NAMALWA (cell line): ENCODE data around the gene ABCC4.

ENCODE experiments used
- DNase-seq: peaks from one replicate; pipeline ENCODE4 v3.0.0-alpha.2; 2015; ENCODE audit warnings: low spot score

Gene ABCC4

GRCh38 chr13:94987869-94988268 is 313.4 kb downstream of the ABCC4 start:
- no peak for DNase-seq

DNA sequence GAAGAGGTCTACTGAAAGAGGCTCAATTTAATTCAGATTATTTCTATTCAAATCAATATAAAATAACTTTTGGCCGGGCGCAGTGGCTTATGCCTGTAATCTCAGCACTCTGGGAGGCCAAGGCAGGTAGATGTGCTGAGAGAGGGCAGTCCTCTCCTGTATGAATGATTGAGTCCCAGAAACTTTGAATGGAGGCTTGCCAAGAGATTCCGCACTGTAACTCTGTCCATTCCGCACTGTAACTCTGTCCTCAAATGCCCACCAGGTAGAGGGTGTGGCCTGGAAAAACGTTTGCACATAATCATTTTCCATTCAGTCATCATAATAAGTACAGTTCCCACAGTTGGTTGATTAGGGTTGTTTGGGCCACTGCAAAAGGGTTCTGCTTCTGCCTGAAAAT is 314.2 kb downstream of the ABCC4 start:
- no peak for DNase-seq

- no peak for DNase-seq
Observed at GRCh38 chr13:94984958-94985357, 316.3 kb downstream of the ABCC4 start.

DNA sequence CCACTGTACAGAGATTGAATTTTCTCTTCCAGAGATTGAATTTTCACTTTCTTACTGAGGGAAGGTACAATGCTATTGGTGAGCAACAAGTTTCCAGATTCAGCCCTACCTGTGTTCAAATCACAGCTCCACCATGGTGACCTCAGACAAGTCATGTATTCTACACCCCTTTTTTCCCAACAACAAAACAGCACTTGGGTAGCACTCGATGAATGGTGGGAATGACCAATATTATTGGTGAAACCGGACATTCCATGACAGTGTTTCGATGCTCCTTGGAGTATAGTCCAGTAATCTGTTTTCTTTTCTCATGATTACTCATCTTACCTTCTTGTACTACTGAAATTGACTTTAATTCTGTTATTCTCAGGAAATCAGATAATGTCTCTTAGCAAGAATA is 322.7 kb downstream of the ABCC4 start:
- DNase-seq: no peak

DNA sequence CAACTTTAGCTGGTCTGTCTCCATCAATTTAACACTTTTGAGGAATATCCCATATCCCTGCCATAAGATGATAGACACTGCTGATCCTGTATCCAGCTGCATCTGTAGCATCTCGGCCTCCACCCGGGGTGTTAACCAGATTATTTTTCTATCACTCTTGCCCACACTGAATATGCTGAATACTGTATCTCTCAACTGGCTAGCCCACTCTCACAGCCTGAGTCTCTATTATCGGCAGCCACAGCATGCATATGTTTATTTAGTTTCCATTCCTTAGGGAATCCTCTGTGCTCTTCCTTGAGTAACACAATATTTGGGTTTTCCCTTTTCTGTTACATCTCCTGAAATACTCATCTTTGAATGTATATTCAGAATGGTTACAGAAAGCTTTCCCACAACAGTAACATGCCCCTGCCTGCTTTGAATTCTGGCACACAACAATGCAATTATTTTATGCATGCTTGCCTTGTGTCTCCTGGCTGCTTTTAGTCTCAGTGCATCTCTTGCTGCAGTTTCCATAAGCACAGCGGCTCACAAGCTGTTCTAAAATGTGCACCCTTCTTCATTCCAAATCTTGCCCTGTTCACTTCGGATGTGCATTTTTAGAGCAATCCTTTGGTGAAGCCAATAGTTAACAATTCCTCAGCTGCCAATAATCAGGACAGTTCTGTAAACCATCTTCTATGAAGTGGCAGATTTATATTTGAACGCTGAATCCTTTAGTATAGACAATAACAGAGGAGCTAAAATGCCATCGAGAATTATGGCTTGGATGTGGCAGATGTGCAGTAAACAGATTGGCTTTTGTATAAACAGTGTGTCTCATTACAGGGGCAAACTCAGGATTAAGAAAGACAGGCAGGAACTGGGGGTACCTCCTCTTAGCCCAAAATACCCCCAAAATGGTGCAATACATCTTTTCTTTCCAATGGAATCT is 327.0 kb downstream of the ABCC4 start:
- DNase-seq: no peak

DNA sequence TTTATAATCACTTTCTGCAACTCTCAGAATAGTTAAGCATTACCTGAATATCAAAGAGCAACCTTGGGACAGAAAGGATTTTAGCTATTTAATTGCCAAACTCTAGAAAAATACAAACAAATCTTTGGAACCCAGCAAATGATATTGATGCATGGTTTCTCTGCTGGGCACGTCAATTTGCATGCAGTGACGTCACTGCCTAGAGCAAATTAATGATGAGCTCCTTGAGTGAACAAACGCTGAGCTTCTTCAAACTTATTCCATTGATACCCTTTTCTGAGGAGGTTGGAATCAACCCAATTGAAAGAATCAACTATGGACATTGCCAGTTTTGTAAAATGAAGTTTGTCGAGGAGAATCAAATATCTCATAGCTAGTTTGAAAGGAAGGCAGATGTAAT is 329.0 kb downstream of the ABCC4 start:
- DNase-seq: no peak
